Kidney capillary endothelial cell (primary cell): ENCODE results near the gene TRAPPC10.

Experiments used
- DNase-seq: peaks from one replicate; pipeline ENCODE4 v3.0.0-alpha.2; 2018; ENCODE audit warnings: low spot score

TRAPPC10 gene

GRCh38 chr21:44067011-44067839, 55.1 kb downstream of the TRAPPC10 start:
- DNase-seq, result no peak

DNA sequence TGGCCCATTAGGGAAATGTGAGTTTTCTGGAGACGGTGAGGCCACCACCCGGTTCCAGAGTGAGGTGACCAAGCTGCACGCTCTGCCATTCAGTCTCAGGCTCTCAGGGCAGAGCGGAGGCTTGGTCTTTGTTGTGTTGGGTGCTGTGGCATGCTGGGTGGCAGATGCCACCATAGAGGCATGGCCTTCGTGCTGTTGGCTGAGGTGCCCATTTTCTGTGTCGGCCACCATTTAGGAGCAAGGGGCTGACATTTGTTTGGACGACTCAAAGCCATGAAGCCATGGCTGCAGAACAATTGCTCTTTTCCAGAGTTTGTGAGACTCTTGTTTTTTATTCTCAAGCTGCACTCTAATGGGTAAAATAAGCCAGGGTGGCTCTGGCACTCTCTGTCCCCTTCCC, 58.3 kb downstream of the TRAPPC10 start:
- DNase-seq, result no peak

DNA sequence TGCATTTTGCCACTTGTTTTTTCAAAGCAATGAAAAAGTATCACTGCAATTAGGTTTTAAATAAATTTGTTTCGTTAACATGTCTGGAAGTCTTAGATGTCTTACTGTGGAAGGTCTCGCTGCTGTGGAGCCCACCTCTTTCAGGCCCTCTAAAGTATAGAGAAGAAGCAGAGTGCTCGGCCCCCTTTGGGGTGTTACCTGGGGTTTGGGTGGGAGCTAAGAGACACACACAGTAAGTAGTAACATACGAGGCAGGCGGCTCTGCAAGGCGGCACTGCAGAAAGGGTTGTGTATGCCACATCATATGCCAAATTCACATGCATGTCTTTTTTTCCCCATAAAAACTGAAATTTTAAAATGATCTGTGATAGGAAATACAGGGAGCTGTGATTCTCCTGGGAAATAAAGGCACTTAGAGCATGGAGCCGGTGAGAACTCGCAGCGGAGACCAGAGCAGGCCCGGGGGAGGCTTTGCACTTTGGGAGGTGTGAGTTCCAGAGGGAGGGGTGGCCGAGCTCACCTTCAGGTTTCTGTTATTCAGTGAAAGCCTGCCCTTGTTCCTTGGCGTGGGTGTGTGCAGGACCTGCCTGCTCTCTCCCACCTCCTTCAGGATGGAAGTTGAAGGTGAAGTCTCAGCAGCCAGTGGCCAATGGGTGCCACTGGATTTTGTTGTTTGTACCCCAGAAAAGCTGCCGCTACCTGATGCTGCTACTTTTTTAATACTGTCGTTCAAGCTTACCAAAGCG, 59.4 kb downstream of the TRAPPC10 start:
- no peak for DNase-seq

DNA sequence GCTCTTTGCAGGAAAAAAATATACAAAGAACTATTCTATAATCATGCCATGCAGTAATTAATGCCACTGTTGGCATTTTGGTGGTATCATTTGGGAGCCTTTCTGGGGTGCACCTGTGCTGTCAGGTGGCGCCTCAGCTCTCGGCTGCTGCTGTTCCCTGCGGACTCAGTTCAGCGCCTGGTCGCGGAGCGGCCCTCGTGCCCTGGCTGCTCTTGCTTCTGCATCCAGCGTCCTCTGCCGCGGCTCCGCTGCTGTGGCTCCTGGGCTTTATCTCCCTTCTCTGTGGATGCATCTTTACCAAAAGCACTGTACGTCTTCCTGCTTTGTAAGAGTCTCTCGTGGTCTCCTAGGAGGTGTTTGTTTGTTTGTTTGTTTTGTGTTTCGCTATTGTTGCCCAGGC, 60.0 kb downstream of the TRAPPC10 start:
- DNase-seq, result no peak

- DNase-seq, result no peak
Measured at GRCh38 chr21:44074315-44074958, 62.3 kb downstream of the TRAPPC10 start.

- no peak for DNase-seq
Measured at GRCh38 chr21:44076316-44076715, 64.2 kb downstream of the TRAPPC10 start.

- no peak for DNase-seq
Measured at GRCh38 chr21:44078411-44078981, 66.4 kb downstream of the TRAPPC10 start.

DNA sequence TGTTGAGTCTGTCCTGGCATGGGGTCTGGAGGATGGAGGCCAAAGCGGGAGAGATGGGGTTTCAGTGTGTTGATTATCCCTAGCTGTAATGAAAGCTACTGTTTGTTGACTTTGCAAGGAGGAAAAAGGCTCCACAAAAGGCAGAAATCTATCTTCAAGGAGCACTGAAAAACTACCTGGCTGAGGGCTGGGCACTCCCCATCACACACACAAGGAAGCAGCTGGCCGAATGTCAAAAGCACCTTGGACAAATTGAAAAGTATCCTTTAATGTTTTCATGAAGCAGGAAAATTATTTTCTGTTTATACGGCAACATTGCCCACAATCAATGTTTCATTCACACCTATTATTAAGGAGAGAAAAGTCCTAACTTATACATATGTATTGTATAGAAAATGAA, 67.3 kb downstream of the TRAPPC10 start:
- DNase-seq, result no peak

DNA sequence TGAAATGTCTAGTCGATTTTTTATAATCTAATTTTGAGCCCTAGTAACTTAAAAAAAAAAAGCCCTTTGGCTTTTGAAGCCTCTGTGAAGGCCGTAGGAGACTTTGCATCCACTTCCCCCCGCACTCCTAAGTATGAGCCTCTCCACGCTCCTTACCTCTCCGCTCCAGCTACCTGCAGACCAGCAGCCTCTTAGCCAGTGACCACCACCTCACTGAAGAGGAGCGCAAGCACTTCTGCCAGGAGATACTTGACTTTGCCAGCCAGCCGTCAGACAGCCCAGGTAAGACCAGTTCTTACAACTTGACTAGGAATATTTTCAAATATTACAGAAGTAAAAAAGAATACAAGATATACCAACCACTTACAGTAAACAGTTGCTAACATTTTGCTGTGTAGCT, 67.7 kb downstream of the TRAPPC10 start:
- no peak for DNase-seq

GRCh38 chr21:44082648-44083440, 70.7 kb downstream of the TRAPPC10 start:
- no peak for DNase-seq

- DNase-seq, result peak; percentile 66
Measured at GRCh38 chr21:44083631-44084291, 71.7 kb downstream of the TRAPPC10 start.

DNA sequence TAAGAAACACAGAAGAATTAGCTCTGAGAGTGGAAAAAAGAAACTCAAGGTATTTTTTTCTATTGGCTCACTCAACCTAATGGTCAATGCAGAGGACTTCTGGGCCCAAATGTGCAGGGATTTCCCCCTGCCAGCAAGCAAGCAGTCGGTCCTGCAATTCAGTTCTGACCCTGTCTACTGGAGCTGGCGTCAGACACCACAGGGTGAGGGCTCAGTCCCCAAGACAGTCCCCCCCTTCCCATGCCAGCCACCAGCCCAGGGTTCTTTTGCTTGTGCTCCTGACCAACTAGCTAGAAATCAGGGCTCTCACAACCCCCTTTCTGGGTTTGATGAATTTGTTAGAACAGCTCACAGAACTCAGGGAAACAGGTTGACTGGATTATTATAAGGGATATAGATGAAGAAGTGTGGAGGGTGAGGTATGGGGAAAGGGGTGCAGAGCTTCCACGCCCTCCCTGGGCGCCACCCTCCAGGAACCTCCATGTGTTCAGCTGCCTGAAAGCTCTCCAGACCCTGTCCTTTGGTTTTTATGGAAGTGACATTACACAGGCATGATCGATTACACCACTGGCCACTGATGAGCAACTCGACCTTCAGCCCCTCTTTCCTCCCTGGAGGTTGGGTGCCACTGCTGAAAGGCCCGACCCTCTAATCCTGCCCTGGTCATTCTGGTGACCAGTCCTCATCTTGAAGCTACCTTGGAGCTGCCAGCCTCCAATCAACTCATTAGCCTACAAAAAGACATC, 72.6 kb downstream of the TRAPPC10 start:
- no peak for DNase-seq

DNA sequence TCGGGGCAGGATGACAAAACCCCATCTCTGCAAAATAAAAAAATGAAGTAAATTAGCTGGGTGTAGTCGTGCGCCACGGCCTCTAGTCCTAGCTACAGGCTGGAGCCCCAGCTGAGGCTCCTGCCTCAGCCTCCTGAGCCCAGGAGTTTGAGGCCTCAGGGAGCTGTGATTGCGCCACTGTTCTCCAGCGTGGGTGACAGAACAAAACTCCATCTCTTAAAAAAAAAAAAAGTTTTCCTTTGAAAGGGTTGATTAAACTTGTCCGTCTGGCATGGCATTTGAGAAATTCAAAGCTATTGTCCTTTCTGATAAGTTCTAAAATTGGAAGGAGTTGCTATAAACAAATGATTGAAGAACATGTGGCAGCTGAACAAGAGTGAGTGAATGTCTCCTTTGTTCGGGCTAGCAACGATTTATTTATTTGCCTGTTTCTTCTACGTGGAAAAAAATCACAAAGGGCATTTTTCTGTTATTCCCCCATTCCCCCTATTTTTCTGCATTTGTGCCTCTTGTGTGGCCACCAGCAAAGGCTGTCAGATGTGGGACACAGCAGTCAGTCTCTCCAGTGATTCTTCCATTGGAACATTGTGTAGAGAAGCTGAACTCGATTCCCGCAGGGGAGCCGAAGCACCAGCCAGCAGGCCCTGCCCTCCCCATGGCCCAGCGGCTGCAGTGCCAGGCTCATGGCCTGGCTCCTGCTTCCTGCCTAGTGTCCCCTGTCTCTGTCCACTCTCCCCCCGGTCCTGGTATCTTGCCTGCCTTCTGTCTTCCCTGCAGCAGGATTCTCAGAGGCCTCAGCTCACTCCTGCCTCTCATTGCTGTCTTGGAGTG, 73.6 kb downstream of the TRAPPC10 start:
- DNase-seq, result no peak

DNA sequence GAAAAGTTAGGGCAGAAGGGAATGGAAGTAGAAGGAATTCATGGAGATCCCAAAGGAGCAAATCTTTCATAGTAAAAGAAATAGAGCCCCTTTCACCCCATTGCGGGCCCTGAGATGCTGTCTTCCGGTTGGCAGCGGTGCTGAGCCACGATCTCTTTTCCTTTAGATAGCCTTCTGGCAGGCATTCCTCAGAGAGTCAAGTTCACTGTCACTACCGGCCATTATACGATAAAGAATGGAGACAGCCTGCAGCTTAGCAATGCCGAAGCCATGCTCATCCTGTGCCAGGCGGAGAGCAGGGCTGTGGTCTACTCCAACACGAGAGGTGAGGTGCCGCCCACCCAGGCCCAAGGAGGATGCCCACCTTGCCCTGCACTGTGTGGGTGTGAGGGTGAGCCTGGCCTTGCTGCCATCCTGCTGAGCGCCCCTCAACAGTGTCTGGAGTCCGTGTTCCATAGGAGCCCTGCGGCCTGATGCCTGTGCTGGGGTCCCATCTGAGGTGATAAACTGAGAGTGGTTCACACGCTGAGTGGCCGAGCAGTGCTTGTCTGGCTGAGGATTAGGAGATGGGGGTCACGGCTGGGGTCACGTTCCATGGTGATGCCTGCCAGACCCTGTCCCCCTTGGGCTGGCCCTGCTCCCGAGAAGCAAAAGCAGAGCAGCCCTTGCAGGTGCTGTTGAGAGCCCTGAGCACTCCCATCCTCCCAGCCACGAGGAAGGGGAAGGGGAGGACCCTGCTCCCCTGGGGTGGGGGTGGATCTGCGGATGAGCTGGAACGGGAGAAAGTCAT, 74.7 kb downstream of the TRAPPC10 start:
- DNase-seq, result no peak

DNA sequence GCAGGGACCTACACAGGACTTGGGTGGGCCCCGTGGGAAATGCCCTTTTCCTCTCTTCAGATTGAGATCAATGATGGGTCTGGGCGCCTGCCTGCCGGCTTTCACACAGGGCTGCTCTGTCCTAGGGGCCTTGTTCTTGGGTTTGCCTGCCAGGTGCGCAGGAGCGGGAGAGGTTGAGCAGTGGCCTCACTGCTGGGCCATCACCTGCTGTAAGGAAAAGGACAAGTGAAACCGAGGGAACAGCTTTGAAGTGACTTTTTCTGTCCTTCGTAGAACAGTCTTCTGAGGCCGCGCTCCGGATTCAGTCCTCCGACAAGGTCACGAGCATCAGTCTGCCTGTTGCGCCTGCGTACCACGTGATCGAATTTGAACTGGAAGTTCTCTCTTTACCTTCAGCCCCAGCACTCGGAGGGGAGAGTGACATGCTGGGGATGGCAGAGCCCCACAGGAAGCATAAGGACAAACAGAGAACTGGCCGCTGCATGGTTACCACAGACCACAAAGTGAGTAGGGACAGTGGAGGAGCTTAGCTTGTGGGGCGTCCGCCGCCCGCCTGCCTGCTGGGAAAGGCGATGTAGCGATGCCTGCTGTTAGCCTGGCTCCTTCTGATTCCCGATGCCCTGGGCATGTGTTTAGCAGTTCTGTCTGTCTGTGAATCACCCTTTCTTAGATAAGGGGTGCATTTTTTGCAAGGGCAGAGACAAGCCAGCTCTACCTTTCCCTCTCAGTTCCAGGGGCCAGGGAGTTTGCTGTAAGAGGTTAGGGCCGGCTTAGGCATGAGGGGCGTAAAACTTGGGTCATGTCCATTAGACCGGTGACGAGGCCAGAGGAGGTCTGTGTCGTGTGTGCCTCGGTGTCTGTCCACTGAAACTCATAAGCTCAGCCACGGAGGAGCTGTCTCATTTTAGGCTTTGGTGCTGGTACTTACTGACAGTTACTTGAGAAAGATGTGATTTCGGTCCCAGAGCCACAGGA, 75.6 kb downstream of the TRAPPC10 start:
- no peak for DNase-seq

DNA sequence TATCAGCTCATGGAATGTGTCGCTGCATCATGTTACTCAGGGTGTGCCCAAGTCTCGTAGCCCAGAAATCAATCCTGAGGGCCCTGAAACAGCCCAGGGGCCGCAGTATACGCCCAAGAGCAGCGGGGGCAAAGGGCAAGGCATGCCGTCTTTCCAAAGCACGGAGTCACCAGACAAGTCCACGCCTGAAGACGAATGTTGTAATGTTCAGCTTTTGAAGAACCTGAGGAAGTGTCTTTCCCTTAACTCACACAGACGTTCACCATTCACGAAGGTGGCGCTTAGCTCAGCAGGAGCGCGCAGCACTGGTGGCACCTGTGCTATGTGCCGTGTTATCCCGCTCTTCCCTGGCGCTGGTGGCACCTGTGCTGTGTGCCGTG, 76.3 kb downstream of the TRAPPC10 start:
- no peak for DNase-seq
